Fibroblast of lung (primary cell): ENCODE measurements around the gene PHOX2B.

Experiments used
- CTCF ChIP-seq, 2 donors: IDR thresholded peaks in 1 of 2; conservative IDR thresholded peaks in 1 of 2; 1 replicate in 1 of 2; 2 replicates in 1 of 2; pipeline ENCODE4 v1.5.1; 2011 to 2012; ENCODE audit warnings: low read length in 2 of 2, control low read depth in 1 of 2, inconsistent platforms in 1 of 2, low read depth in 1 of 2, mild to moderate bottlenecking in 1 of 2
- EZH2 ChIP-seq: IDR thresholded peaks from 2 replicates; pipeline ENCODE4 v1.5.1; 2012; ENCODE audit warnings: low read length, control low read depth, mild to moderate bottlenecking; ENCODE audit errors: missing control alignments

- TF ChIP-seq EZH2 (no peak), CTCF (conservative IDR thresholded peaks at IDR 0.05 in 1 of 2, IDR thresholded peaks at IDR 0.05 in 1 of 2; ENCODE audit: low read depth in 1 of 2, low read length in 2 of 2) (no peak)
Observed at GRCh38 chr4:41703785-41704184, 44.7 kb downstream of the PHOX2B start.
